HG03175 (cell line): ENCODE results near the gene ZNF534.
"Not testable (repeated sequence)": the region's sequence is repeated elsewhere in the genome, so short reads cannot be mapped to it uniquely, and the experiment has no call there.

Experiments used
- ATAC-seq: cut with Tn5 transposase; IDR thresholded peaks from one replicate; pipeline ENCODE4 v1.9.1; 2021; ENCODE audit warnings: mild to moderate bottlenecking, moderate library complexity; ENCODE audit not compliant: unreplicated experiment

The ZNF534 gene

GRCh38 chr19:52494518-52494917 is 65.6 kb downstream of the ZNF534 start:
- ATAC-seq = no peak

GRCh38 chr19:52498571-52498970 is 69.6 kb downstream of the ZNF534 start:
- no peak for ATAC-seq

DNA sequence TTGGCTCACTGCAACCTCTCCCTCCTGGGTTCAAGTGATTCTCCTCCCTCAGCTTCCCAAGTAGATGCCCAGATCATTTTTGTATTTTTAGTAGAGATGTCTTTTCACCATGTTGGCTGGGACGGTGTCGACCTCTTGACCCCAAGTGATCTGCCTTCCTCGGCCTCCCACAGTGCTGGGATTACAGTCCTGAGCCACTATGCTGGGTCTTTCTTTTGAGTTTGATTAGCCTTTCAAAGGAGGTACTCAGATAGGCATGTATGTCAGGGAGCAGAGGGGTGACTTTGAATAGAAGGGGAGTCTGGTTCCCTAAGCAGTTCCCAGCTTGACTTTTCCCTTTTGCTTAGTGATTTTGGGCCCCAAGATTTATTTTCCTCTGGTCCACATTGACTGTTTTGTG is 71.5 kb downstream of the ZNF534 start:
- not testable (repeated sequence) for ATAC-seq

GRCh38 chr19:52500991-52501390 is 72.0 kb downstream of the ZNF534 start:
- not testable (repeated sequence) for ATAC-seq
